Keratinocyte (primary cell): ENCODE data around the gene GINS2.

ENCODE experiments used
- CTCF ChIP-seq, 3 experiments: IDR thresholded peaks in 1 of 3; conservative IDR thresholded peaks in 1 of 3; optimal IDR thresholded peaks in 1 of 3; 2 replicates in 2 of 3; 3 replicates in 1 of 3; pipeline versions ENCODE3 to v1.5.1; 2011; ENCODE audit warnings: low read length in 3 of 3, mild to moderate bottlenecking in 3 of 3, moderate library complexity in 2 of 3, control low read depth in 1 of 3, inconsistent platforms in 1 of 3; ENCODE audit not compliant: insufficient read depth in 2 of 3; ENCODE audit errors: extremely low read depth in 1 of 3
- EZH2 ChIP-seq: IDR thresholded peaks from one replicate; pipeline ENCODE4 v1.6.1; 2012; ENCODE audit warnings: inconsistent platforms, mild to moderate bottlenecking, low read length, moderate library complexity

GRCh38 chr16:85652431-85653221, 36.1 kb downstream of the GINS2 start:
- TF ChIP-seq CTCF (optimal IDR thresholded peaks at IDR 0.05 in 1 of 3, IDR thresholded peaks at IDR 0.05 in 1 of 3, conservative IDR thresholded peaks at IDR 0.05 in 1 of 3; ENCODE audit: extremely low read depth in 1 of 3, insufficient read depth in 2 of 3, low read length in 3 of 3): no peak
- TF ChIP-seq EZH2: no peak
